Right atrium auricular region (tissue), 2 donors: Measurements from ENCODE around the gene HK3. TPM values are rescaled to one million over a fixed set of nuclear protein-coding genes. Genes with fewer than 3 reads are reported as not detected.

Experiments used
- DNase-seq: peaks from one replicate; pipeline ENCODE4 v3.0.0-alpha.2; 2019; ENCODE audit warnings: low spot score
- H3K27ac ChIP-seq, 2 donors: fragments of 200-600 bp; sonication (generic); 1 replicate in 1 of 2; 2 replicates in 1 of 2; pipeline ENCODE4 v1.5.1; 2016 to 2019
- H3K27me3 ChIP-seq, 2 donors: fragments of 200-600 bp; sonication (generic); one replicate each; pipeline versions ENCODE4 v1.5.1 to v1.6.0; 2017 to 2019
- H3K36me3 ChIP-seq: fragments of 200-600 bp; sonication (generic); one replicate; pipeline ENCODE4 v1.5.1; 2016
- H3K4me1 ChIP-seq, 2 donors: fragments of 200-600 bp; sonication (generic); one replicate each; pipeline versions ENCODE4 v1.5.1 to v1.6.0; 2017 to 2019
- H3K4me3 ChIP-seq, 2 donors: fragments of 200-600 bp; sonication (generic); 1 replicate in 1 of 2; 2 replicates in 1 of 2; pipeline ENCODE4 v1.5.1; 2017 to 2019; ENCODE audit warnings: mild to moderate bottlenecking in 1 of 2, moderate library complexity in 1 of 2
- H3K9me3 ChIP-seq, 2 donors: fragments of 200-600 bp; sonication (generic); one replicate each; pipeline ENCODE4 v1.5.1; 2019
- total RNA-seq, 2 donors: library from RNA; depleted of rRNA; stranded (reverse); fragments of >200 nt; gene quantifications; one replicate each; pipeline ENCODE4 v1.1.0, GENCODE V29; 2016
- TF ChIP-seq, protein P1 (sequence below), 2 donors: fragments of 200-600 bp; sonication (generic); IDR thresholded peaks; one replicate each; pipeline ENCODE4 v1.5.1; 2019; ENCODE audit warnings: antibody characterized with exemption in 2 of 2

HK3 gene
- total RNA-seq, 2 donors from 2014 or later = 0.85 to 4.4 TPM

DNA sequence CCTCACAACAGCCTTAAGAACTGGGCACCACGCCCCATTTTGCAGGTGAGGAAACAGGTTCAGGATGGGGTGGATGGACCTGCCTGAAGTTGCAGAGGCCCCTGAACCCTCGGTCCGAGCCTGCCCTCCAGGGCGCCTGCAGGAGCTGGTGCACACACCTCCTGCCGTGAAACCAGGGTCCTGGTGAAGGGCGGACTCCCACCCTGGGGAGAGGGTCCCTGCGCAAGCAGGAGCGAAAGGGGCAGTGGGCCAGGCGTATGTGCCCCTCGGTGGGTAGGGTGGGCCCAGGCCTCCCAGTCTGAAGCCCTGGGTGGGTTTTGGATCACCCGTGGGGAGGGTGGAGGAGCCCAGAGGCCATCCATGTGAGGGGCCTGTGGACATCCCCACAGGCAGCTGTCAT, 37.9 kb downstream of the HK3 start:
- H3K36me3 ChIP-seq = no peaks in the 10 kb centered on the region
- H3K4me1 ChIP-seq = no peaks in the 10 kb centered on the region
- DNase-seq = no peak
- H3K9me3 ChIP-seq = no peaks in the 10 kb centered on the region
- H3K27me3 ChIP-seq = no peaks in the 10 kb centered on the region
- H3K4me3 ChIP-seq = no peak overlapping the region
- H3K27ac ChIP-seq = no peak overlapping the region
- TF ChIP-seq, protein P1, sequence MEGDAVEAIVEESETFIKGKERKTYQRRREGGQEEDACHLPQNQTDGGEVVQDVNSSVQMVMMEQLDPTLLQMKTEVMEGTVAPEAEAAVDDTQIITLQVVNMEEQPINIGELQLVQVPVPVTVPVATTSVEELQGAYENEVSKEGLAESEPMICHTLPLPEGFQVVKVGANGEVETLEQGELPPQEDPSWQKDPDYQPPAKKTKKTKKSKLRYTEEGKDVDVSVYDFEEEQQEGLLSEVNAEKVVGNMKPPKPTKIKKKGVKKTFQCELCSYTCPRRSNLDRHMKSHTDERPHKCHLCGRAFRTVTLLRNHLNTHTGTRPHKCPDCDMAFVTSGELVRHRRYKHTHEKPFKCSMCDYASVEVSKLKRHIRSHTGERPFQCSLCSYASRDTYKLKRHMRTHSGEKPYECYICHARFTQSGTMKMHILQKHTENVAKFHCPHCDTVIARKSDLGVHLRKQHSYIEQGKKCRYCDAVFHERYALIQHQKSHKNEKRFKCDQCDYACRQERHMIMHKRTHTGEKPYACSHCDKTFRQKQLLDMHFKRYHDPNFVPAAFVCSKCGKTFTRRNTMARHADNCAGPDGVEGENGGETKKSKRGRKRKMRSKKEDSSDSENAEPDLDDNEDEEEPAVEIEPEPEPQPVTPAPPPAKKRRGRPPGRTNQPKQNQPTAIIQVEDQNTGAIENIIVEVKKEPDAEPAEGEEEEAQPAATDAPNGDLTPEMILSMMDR (IDR thresholded peaks at IDR 0.05) = no peak

DNA sequence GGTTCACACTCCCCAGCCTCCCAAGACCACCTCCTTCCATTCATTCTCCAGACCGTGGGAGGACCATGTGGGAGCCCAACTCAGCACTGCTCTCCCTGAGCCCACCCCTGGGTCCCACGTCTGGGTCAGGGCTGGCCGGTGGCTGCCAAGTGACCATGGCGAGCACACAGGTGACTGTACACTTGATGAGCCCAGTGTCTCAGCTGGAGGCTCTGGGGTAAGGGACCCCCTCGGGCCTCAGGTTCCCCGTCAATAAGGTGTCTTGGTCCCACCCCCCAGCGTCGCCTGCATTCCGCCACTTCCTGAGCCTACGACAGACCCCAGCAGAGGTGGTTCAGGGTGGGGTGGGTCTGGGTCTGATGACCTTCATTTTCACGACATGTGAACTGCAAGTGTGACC, 38.8 kb downstream of the HK3 start:
- no peak overlapping the region for H3K4me3 ChIP-seq
- no peaks in the 10 kb centered on the region for H3K9me3 ChIP-seq
- H3K36me3 ChIP-seq = no peaks in the 10 kb centered on the region
- DNase-seq = no peak
- H3K27ac ChIP-seq = no peak overlapping the region
- TF ChIP-seq, protein P1 (IDR thresholded peaks at IDR 0.05) = no peak
- no peaks in the 10 kb centered on the region for H3K4me1 ChIP-seq
- H3K27me3 ChIP-seq = no peaks in the 10 kb centered on the region

DNA sequence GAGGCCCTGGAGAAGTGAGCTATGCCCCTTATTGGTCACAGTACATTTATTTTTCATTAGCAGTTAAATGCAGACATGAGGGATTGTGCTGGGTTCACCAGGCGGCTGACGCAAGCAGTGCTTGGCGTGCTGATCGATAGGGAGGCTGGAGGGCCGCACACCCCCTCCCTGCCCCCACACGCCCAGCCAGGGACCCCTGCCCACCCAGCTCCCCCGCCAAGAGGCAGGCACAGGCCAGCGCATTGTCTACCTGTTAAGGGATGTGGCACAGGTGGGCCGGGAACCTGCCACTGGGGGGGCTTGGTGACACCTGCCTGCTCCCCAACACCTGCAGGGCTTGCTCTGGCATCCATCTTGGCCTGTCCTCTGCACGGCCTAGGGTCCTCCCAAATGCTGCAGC, 39.2 kb downstream of the HK3 start:
- TF ChIP-seq, protein P1 (IDR thresholded peaks at IDR 0.05) = no peak
- Histone ChIP-seq H3K4me1 (no peaks in the 10 kb centered on the region), H3K36me3 (no peaks in the 10 kb centered on the region), H3K4me3 (no peak overlapping the region), H3K27me3 (no peaks in the 10 kb centered on the region), H3K9me3 (no peaks in the 10 kb centered on the region), H3K27ac (no peak overlapping the region)
- DNase-seq = no peak

DNA sequence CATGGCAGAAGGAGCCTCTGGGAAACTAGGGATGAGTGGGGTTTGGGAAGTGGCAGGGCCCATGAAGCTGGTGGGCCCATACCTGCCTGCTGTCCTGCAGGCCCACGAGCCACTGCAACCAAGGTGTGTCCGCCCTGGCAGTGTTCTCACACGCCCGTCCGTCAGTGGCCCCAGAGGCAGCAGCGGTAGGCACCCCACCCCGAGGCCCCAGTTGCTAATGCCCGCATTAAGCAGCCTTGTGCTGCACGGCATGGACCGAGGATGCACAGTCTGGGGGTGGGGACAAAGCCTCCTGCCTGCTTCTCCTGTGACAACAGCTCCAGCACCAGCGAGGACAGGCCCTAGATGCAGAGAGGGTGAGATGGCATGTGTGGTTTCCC, 41.3 kb downstream of the HK3 start:
- no peaks in the 10 kb centered on the region for H3K27me3 ChIP-seq
- TF ChIP-seq, protein P1 (IDR thresholded peaks at IDR 0.05) = no peak
- no peaks in the 10 kb centered on the region for H3K4me1 ChIP-seq
- no peaks in the 10 kb centered on the region for H3K36me3 ChIP-seq
- no peak for DNase-seq
- no peak overlapping the region for H3K27ac ChIP-seq
- H3K9me3 ChIP-seq = no peaks in the 10 kb centered on the region
- no peak overlapping the region for H3K4me3 ChIP-seq

DNA sequence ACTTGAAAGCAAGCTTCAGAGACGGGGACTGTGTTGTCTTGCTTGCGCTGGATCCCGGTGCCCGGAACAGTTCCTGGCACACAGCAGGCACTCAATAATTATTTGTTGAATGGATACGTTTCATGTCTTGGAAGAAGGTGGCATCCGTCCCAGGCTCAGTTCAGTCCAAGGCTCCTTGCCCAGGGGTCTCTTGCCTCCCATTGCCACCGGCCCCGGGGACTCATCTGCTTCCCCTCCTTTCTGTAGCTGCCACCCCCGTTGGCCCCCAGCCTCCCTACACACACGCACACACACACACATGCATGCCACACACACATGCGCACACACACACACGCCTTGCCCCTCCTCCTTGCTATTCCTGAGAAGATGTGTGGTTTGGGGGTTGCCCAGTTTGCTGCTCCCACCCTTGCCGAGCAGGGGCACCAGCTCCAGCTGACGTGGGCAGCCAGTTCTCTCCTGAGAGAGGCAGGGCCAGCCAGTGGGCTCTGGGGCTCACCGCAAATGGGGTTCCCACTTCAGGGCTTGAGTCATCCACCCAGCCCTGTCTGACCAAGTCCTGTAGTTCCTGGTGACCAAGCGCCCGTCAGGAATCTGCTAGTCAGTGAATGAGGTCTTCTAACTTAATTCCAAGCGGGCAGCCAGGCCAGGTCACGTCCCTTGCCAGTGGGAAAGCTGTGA, 41.8 kb downstream of the HK3 start:
- TF ChIP-seq, protein P1 (IDR thresholded peaks at IDR 0.05) = no peak
- no peak overlapping the region for H3K4me3 ChIP-seq
- H3K36me3 ChIP-seq = no peaks in the 10 kb centered on the region
- no peak overlapping the region for H3K27ac ChIP-seq
- no peak for DNase-seq
- H3K27me3 ChIP-seq = no peaks in the 10 kb centered on the region
- H3K9me3 ChIP-seq = no peaks in the 10 kb centered on the region
- H3K4me1 ChIP-seq = no peaks in the 10 kb centered on the region

DNA sequence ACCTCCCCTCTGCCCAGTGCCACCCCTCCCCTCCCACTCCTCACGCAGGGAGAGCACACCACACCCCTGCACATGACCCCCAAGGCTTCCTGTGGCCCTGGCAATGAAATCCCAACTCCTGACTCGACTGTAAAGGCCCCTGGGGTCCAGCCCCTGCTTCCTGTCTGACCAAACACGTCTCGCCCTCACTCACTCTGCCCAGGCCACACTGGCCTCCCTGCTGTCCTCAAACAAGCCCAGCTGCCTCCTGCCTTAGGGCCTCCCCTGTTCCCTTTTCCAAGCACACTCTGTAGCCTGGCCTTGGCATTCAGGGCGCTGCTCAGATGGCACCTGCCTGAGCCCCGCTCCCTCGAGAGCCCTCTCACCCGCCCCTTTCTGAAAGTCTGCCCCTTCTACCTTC, 42.4 kb downstream of the HK3 start:
- Histone ChIP-seq H3K36me3 (no peaks in the 10 kb centered on the region), H3K4me3 (no peak overlapping the region), H3K9me3 (no peaks in the 10 kb centered on the region), H3K4me1 (no peaks in the 10 kb centered on the region), H3K27ac (no peak overlapping the region), H3K27me3 (no peaks in the 10 kb centered on the region)
- DNase-seq = no peak
- TF ChIP-seq, protein P1 (IDR thresholded peaks at IDR 0.05) = no peak
